ENCODE measurements around the gene PITPNB. TPM values are rescaled to one million over a fixed set of nuclear protein-coding genes. Genes with fewer than 3 reads are reported as not detected.
A peak's percentile ranks its signal among the peaks of the same experiment; 100 is the strongest.

Gene PITPNB
- total RNA-seq, 4 donors from 2014 or later = 12.1 to 18.7 (median 16.1) TPM

GRCh38 chr22:27925331-27925730, 6.3 kb upstream of the PITPNB start:
- H3K9me3 ChIP-seq = no peaks in the 10 kb centered on the region
- TF ChIP-seq CTCF (IDR thresholded peaks at IDR 0.05 in 4 of 5, conservative IDR thresholded peaks at IDR 0.05 in 1 of 5) = no peak
- no peak for TF ChIP-seq POLR2A (IDR thresholded peaks at IDR 0.05)
- H3K27ac ChIP-seq = no peak overlapping the region
- H3K4me1 ChIP-seq = peaks cover 6 to 7% of the 10 kb centered on the region in 2 donors
- in situ Hi-C loops (cut with MboI; ENCODE audit: low sequenced_read_pairs in 4 of 4) (no loop called here), intact Hi-C loops (cut with DNase I; ENCODE audit: low total_unique reads) (no loop called here)
- H3K4me3 ChIP-seq = no peak overlapping the region
- ATAC-seq (no peak), DNase-seq (no peak)
- H3K27me3 ChIP-seq = no peaks in the 10 kb centered on the region
- no peaks in the 10 kb centered on the region for H3K36me3 ChIP-seq

GRCh38 chr22:27919942-27920755, 1.1 kb upstream of the PITPNB start:
- peak in 2 of 5 experiments; percentile 19 to 27 for TF ChIP-seq CTCF (IDR thresholded peaks at IDR 0.05 in 4 of 5, conservative IDR thresholded peaks at IDR 0.05 in 1 of 5)
- TF ChIP-seq POLR2A (IDR thresholded peaks at IDR 0.05) = no peak
- Histone ChIP-seq H3K4me1 (peaks cover 23 to 36% of the 10 kb centered on the region in 2 donors), H3K4me3 (peak overlapping the region; percentile 66 to 98 (median 88)), H3K9me3 (no peaks in the 10 kb centered on the region), H3K36me3 (no peaks in the 10 kb centered on the region), H3K27me3 (no peaks in the 10 kb centered on the region), H3K27ac (peak overlapping the region; percentile 95 to 100 (median 98))
- in situ Hi-C loops (cut with MboI; ENCODE audit: low sequenced_read_pairs in 4 of 4) (no loop called here), intact Hi-C loops (cut with DNase I; ENCODE audit: low total_unique reads) (loop anchor here (2.0 to 5.0 kb wide), 4 partner anchors 33 to 1347 kb away; partner anchors contain the start of genes EWSR1 and RHBDD3)
- peak; percentile 48 to 67 for ATAC-seq
- DNase-seq = peak; percentile 13 to 67

- TF ChIP-seq CTCF (IDR thresholded peaks at IDR 0.05 in 4 of 5, conservative IDR thresholded peaks at IDR 0.05 in 1 of 5) = no peak
- no peak for TF ChIP-seq POLR2A (IDR thresholded peaks at IDR 0.05)
- intact Hi-C loops (cut with DNase I; ENCODE audit: low total_unique reads) = loop anchor here (2.0 kb wide), 1 partner anchor 40 kb away; no protein-coding TSS in a partner anchor
- Histone ChIP-seq H3K36me3 (no peaks in the 10 kb centered on the region), H3K27me3 (no peaks in the 10 kb centered on the region), H3K9me3 (no peaks in the 10 kb centered on the region), H3K4me1 (peaks cover 29 to 41% of the 10 kb centered on the region in 2 donors), H3K27ac (peak overlapping the region; percentile 95 to 100 (median 98)), H3K4me3 (peak overlapping the region; percentile 86 to 98 (median 90))
- ATAC-seq = peak; percentile 15 to 29
- in situ Hi-C loops (cut with MboI; ENCODE audit: low sequenced_read_pairs in 4 of 4) = no loop called here
- peak; percentile 14 to 30 for DNase-seq
These were observed 475 bp downstream of the PITPNB start for GRCh38 chr22:27918341-27919221.

- intact Hi-C loops (cut with DNase I; ENCODE audit: low total_unique reads) = no loop called here
- no peaks in the 10 kb centered on the region for H3K27me3 ChIP-seq
- no peak overlapping the region for H3K27ac ChIP-seq
- H3K4me3 ChIP-seq = no peak overlapping the region
- no peak for ATAC-seq
- H3K36me3 ChIP-seq = peaks cover 0 to 1% of the 10 kb centered on the region in 2 donors
- H3K9me3 ChIP-seq = no peaks in the 10 kb centered on the region
- TF ChIP-seq POLR2A (IDR thresholded peaks at IDR 0.05) (no peak), CTCF (IDR thresholded peaks at IDR 0.05 in 4 of 5, conservative IDR thresholded peaks at IDR 0.05 in 1 of 5) (no peak)
- in situ Hi-C loops (cut with MboI; ENCODE audit: low sequenced_read_pairs in 4 of 4) = no loop called here
- no peak for DNase-seq
- H3K4me1 ChIP-seq = peaks cover 49 to 51% of the 10 kb centered on the region in 2 donors
These were observed 3.1 kb downstream of the PITPNB start for GRCh38 chr22:27915986-27916385.

Data from gastrocnemius medialis (tissue), 4 donors.